GM12891 (cell line): ENCODE measurements around the gene SLC29A1.

Source experiments
- POLR2A ChIP-seq: IDR thresholded peaks from 2 replicates; pipeline ENCODE4 v1.6.1; 2011; ENCODE audit warnings: low read depth, low read length, control low read depth
- POLR2AphosphoS5 ChIP-seq: IDR thresholded peaks from 2 replicates; pipeline ENCODE4 v1.6.1; 2011; ENCODE audit warnings: low read depth, low read length, control low read depth

- TF ChIP-seq POLR2A (peak; percentile 80), POLR2AphosphoS5 (peak; percentile 79; the same call in 1 of the 2 replicates)
Observed at GRCh38 chr6:44257753-44258324, 34.4 kb downstream of the SLC29A1 start.
